Measurements from ENCODE around the gene THSD7A.

DNA sequence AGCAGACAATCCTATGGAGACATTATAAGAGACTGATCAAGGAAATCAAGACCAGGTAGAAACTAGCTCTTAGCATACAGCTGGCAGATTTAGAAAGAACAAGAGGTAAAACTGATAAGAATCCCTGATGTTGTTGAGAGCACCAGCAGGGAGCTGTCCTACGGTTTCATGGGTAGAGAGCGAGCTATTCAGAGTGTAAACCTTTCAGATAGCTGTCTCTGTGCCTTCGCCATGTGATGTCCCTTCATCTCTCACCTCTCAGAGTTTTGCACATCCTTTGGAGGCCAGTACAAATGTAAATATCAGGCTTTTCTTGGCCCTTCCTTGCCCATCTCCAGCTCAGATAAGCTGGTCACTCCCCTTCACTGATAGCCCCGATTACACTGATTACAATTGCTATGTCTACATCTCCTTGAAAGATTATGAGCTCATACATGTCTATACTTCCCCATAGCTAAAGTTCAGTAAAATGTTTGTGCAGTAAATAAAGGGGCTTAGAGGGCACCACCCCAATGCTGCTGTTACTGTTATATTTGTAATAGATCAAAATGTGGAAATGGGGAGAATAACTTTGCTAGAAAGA lies 21.9 kb downstream of the THSD7A start:
- TF ChIP-seq SIX5 (IDR thresholded peaks at IDR 0.05; ENCODE audit: low read depth, low read length) (no peak), SUZ12 (IDR thresholded peaks at IDR 0.05; ENCODE audit: low read length) (no peak), CTCF (IDR thresholded peaks at IDR 0.05; ENCODE audit: control extremely low read depth in 1 of 3, insufficient read depth in 1 of 3, low read depth in 1 of 3, low read length in 3 of 3) (no peak), CREB1 (IDR thresholded peaks at IDR 0.05) (no peak), RAD21 (IDR thresholded peaks at IDR 0.05 in 1 of 2, conservative IDR thresholded peaks at IDR 0.05 in 1 of 2; ENCODE audit: low read depth in 2 of 2, low read length in 2 of 2) (no peak), EGR1 (IDR thresholded peaks at IDR 0.05; ENCODE audit: borderline replicate concordance, low read depth, low read length) (no peak), KDM4A (IDR thresholded peaks at IDR 0.05; ENCODE audit: low read depth, low read length, severe bottlenecking) (no peak)

Data from H1 (cell line).